ENCODE results near the gene GNG3.
"Not testable (repeated sequence)": the region's sequence is repeated elsewhere in the genome, so short reads cannot be mapped to it uniquely, and the experiment has no call there.

GNG3 gene

GRCh38 chr11:62732830-62733229, 25.4 kb downstream of the GNG3 start:
- TF ChIP-seq CTCF (IDR thresholded peaks at IDR 0.05; ENCODE audit: low read depth, low read length): no peak; the same call in none of the 2 replicates
- DNase-seq (ENCODE audit: extremely low read depth, low read depth): no peak

- TF ChIP-seq CTCF (IDR thresholded peaks at IDR 0.05; ENCODE audit: low read depth, low read length): no peak
These were observed 29.7 kb downstream of the GNG3 start for GRCh38 chr11:62737196-62737595.

GRCh38 chr11:62747475-62748160, 40.1 kb downstream of the GNG3 start:
- no peak for TF ChIP-seq CTCF (IDR thresholded peaks at IDR 0.05; ENCODE audit: low read depth, low read length)
- no peak for DNase-seq (ENCODE audit: extremely low read depth, low read depth)

More at GRCh38 chr11:62737196-62737595, 29.7 kb downstream of the GNG3 start:
- DNase-seq (ENCODE audit: extremely low read depth, low read depth): no peak

- not testable (repeated sequence) for DNase-seq (ENCODE audit: extremely low read depth, low read depth)
These were observed 42.5 kb downstream of the GNG3 start for GRCh38 chr11:62749931-62750330.

GRCh38 chr11:62752177-62752785, 44.8 kb downstream of the GNG3 start:
- no peak for DNase-seq (ENCODE audit: extremely low read depth, low read depth)

GRCh38 chr11:62752994-62753735, 45.7 kb downstream of the GNG3 start:
- no peak for TF ChIP-seq CTCF (IDR thresholded peaks at IDR 0.05; ENCODE audit: low read depth, low read length)
- DNase-seq (ENCODE audit: extremely low read depth, low read depth): no peak

More at GRCh38 chr11:62752177-62752785, 44.8 kb downstream of the GNG3 start:
- TF ChIP-seq CTCF (IDR thresholded peaks at IDR 0.05; ENCODE audit: low read depth, low read length): no peak

- peak; percentile 98 for DNase-seq (ENCODE audit: extremely low read depth, low read depth)
- no peak for TF ChIP-seq CTCF (IDR thresholded peaks at IDR 0.05; ENCODE audit: low read depth, low read length)
These were observed 46.5 kb downstream of the GNG3 start, which contains the start of gene ZBTB3 for GRCh38 chr11:62753736-62754603. Gene ZBTB3, minus strand, starts transcription at chr11:62754160. Its CDS starts 496 bp downstream, at chr11:62753664.

Measured in AG09319 (cell line).